HG03558 (cell line): ENCODE results near the gene ELOF1.

Source experiments
- ATAC-seq: cut with Tn5 transposase; IDR thresholded peaks from one replicate; pipeline ENCODE4 v1.9.1; 2021; ENCODE audit warnings: moderate number of reproducible peaks; ENCODE audit not compliant: unreplicated experiment; ENCODE audit errors: extremely low read depth

Gene ELOF1

DNA sequence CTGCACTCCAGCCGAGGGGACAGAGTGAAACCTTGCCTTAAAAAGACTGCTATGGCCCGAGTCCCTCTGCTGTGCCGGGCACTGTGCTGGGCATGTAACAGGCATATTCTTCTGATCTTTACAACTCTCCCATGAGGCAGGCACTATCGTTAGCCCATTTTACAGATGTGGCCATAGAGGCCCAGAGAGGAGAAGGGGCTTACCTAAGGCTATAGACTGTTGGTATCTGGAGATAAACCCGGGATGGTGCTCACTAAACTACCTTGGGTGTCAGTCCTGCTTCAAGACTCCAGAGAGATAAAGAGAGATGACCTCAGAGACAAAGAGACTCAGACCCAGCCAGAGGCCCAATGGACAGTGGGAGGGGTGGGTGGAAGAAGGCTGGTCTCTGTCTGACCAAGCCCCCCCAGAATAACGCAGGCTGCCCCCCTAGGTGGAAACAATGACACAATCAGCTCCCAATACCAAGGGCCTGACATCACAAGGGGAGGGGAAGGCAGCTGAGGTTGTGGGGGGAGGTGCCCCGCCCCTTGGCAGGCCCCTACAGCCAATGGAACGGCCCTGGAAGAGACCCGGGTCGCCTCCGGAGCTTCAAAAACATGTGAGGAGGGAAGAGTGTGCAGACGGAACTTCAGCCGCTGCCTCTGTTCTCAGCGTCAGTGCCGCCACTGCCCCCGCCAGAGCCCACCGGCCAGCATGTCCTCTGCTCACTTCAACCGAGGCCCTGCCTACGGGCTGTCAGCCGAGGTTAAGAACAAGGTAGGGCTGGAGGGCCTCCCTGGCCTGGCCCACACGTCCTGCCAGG, 20.6 kb downstream of the ELOF1 start, which contains the start of gene CNN1:
CNN1 (plus strand) TSS at position 620 of the 805 bp plus-strand sequence; CDS start at position 697, 77 bp downstream.
- ATAC-seq: no peak

DNA sequence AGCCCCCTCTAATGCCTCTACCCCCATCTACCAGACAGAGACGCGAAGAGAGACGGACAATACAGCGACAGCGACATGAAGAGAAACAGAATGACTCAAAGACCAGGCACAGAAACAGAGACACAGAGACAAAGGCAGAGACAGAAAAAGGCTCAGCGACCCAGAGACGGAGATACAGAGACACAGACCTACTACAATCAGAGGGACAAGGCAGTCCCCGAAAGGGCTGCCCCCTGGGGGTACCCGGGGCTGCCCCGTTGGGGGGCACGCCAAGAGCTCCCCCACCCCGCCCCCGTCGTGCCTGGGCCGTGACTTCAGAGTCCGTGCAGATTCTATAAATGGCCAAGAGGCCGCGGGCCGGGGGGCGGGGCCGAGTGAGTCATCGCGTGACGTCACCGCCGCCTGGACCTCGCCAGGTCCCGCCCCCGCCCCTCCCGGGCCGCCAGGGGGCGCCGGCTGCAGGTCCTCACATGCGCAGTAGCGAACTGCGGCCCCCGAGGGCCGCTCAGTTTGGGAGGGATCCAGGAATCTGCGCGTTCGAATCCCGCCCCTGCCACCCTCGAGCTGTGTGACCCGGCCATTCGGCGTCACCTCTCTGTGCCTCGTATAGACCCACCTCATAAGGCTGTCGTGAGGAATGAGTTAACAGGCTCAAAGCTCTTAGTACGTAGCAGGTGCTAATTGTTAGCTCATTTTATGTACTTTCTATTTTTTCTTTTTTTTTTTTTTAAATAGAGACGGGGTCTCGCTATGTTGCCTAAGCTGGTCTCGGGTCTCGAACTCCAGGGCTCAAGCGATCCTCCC, 23.0 kb downstream of the ELOF1 start:
- ATAC-seq: no peak

DNA sequence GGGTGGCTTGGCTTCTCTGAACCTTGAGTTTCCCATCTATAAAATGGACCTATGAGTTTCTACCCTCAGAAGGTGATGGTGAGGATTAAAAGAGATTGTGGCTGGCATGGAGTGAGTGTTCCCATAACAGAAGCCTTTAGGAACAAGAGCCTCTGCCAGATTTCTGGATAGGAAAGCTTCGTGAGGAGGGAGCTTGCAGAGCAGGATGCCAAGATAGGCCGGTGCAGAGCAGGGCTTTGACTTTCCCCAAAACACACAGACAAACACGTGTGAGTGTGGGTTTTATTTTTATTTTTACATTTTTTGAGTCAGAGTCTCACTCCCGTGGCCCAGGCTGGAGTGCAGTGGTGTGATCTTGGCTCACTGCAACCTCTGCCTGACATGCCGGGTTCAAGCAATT, 24.1 kb downstream of the ELOF1 start:
- ATAC-seq: no peak

DNA sequence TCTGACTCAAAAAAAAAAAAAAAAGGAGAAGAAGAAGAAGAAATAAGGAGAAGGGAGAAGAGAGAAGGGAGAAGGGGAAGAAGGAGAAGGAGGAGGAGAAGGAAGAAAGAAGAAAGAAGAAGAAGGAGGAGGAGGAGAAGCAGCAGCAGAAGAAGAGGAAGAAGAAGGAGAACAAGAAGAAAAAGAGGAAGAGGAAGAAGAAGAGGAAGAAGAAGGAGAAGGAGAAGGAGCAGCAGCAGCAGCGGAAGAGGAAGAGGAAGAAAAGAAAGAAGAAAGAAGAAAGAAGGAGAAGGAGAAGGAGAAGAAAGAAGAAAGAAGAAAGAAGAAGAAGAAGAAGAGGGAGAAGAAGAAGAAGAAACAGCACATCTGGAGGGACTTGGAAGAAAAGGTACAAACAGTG, 24.5 kb downstream of the ELOF1 start:
- ATAC-seq: no peak

DNA sequence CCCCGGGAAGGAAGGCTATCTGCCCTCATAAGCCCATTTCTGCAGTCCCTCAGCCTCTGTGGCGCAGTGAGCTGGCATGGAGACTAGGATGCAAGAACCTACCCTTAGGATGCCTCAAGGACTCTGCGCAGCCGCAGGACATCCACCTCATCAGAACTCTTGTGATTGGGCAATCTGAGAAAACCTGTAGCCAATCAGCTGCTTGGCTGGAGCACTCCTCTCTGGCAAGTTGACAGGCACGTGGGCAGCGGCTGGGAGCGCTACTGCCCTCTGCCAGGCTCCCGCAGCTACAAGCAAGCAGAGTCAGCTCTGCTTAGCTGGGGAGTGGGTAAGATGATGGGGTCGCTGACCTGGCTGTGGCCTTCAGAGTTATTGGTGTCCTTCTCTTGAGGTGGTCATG, 28.6 kb downstream of the ELOF1 start:
- no peak for ATAC-seq

DNA sequence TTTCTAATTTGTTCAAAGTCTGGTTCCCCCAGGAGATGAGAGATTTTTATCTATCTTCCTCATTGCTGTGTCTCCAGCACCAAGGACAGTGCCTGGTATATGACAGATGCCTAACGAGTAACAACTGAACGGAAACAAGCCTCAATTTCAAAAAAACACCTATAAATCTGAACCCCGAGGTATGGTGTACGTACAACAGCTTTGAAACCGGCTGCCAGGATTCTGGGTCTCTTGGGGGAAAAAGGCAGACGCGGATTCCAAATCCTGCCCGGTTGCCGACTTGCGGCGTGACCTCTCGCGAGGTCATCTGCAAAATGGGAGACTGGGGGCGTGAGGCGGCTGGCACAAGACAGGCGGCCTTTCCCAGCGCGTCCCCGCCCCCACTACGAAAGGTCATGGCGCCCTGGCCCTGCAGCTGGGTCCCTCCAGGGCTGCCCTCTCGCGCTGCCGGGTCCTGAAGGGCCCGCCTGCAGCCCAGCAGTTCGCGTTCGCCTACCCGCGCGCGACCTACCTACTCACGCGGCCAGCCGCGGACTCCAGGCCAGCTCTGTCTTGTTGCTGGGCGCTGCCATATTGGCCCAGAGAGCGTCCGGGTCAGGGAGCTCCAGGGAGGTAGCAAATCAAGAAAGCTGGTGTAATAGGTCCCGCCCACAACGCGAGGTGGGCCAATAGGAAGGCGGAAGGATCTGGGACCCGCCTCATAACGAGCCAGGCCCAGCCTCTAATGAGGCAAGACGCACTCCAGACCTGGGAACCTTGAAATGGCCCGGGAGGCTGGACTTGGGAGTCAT, 30.3 kb downstream of the ELOF1 start, which contains the start of gene ECSIT:
ECSIT (minus strand) TSS at position 584 of the 791 bp plus-strand sequence. CDS start 9,964 bp downstream, outside the sequence.
- ATAC-seq: peak; percentile 74

DNA sequence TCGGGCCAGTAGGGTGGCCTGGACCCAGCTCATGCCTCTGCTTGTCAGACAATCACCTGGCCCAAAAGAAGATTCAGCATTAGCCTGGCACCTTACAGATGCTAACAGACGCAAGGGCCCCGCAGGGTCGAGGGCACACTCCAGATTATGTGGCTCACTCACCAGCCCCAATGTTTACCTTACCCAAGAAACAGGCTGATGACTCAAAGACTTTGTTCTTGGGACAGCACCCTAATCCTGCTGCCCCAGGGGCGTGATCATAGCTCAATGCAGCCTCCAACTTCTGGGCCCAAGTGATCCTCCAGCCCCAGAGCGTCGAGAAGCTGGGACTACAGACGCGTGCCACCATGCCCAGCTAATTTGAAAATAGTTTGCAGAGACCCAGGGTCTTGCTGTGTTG, 39.9 kb downstream of the ELOF1 start:
- ATAC-seq: no peak

DNA sequence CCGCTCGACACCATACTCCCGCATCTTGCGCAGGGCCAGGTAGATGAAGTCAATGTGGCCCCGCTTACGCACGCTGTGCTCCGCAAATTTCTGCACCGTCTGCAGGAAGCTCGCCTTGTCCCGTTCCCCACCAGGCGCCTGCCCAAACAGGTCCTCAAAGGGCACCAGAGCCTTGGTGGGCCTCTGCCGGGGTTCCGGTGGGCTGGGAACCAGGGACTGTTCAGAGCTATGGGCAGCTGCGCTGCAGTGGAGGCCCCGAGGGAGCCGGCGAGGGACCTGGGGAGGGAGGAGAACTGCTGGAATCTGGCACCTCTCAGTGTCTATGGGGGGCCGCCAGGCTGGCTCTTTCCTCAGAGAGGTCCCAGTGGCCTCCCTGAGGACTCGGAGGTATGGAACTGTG, 45.1 kb downstream of the ELOF1 start:
- ATAC-seq: no peak

DNA sequence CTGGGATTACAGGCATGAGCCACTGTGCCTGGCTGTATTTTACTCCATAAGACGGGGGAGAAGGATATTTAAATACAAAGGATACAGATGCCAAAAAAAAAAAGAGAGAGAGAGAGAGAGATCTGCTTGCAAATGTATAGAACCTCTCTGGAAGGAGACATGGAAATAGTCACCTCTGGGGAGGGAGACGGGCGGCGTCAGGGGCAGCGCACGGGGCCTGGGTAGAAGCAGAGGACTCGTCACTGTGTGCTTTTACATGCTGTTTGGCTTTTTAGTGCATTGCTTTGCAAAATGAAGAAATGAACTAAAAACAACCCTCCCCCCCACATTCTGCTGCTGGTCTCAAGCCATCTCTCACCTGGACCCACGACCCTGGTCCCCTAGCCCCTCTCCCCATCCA, 48.6 kb downstream of the ELOF1 start:
- no peak for ATAC-seq

DNA sequence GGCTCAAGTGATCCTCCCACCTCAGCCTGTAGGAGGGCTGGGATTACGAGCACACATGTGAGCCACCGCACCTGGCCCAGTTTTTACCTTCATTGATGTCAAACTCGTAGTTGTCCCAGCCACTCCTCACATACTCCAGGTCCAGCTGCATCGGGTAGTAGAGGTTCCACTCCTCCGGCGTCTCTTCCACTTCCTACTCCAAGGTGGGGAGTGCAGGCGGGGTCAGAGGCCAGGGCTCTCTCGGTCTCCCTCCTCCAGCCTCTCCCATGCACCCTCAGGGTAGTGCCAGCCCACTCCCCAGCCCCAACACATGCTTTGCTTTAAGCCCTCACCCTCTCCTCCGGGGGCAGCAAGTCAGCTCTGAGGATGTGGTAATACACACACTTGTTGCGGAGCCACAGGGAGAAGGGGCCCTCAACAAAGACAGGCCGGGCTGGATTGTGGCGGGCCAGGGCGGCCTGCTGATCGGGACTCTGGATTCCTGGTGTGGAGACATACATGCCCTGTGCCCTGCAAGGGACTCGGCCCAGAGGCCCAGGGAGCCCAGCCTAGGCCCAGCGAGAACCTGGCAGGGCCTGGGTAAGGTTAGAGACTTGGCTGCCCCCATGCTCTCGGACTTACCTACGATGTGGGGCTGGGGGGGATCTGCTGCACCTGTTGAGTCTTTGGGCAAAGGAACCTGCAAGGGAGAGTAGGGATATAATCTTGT, 51.5 kb downstream of the ELOF1 start:
- no peak for ATAC-seq

DNA sequence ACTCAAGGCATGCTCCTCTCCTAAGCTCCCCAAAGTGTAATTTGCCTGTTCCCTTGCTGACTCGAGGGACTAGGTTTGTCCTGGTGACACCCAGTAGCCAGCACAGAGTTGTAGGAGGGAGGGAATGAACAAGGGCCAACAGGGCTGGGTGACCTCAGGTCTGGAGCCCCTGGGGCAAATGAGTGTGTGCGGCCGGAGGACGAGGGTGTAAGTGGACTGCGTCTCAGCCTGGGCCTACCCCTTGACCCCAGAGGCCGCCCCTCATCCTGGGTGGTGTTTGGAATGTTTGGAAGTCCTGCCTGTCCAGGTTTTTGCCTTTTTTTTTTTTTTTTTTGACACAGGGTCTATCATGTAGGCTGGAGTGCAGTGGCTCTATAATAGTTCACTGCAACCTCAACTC, 52.1 kb downstream of the ELOF1 start:
- no peak for ATAC-seq

DNA sequence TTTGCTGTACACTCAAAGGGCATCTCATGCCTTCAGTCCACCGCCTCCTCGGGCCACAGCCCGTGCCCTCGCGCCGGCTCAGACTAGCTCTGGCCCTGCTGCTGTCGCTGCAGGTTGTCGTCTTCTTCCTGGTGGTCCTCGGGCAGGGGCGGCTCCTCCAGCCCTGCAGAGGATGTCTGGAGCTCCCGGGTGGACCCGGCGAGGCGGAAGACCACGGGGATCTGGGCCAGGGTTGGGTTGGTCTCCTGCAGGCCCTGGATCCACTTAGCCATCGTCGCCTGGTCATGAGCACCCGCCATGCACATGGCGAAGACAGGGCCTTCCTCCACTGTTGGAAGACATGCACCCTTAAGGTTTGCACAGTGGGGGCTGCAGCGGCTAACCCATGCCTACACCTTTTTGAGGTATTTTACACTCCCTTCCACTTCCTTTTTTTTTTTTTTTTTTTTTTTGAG, 52.9 kb downstream of the ELOF1 start:
- ATAC-seq: peak; percentile 7

DNA sequence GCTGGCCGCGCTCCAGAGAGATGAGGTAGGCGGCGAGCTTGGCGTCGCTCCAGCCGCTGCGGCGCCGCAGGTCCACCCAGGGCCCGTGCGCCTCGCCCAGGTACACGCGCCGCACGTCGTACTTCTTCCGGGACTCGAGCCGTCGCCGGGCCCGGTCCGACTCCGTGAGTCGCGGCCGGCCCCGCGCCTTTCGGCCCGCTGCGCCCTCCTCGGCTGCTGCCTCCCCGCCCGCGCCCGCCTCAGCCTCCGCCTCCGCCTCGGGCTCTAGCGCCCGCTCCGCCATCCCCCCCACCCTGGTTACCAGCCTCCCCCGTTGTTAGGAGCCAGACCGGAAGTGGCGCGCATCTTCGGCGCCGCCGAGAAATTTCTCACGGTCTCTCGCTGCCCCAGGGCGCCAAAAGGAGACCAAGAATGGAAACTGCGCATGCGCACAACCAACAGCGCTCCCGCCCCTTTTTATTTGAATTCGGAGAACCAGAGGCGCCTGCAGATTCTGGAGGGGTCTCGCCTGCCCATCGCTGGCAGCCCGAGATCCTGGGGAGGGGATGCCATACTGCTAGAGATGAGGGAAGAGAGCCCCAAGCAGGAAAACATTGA, 53.4 kb downstream of the ELOF1 start, which contains the start of gene ZNF653:
ZNF653 (minus strand) TSS at position 336 of the 597 bp plus-strand sequence; CDS start at position 283, 53 bp downstream.
- ATAC-seq: peak; percentile 29

DNA sequence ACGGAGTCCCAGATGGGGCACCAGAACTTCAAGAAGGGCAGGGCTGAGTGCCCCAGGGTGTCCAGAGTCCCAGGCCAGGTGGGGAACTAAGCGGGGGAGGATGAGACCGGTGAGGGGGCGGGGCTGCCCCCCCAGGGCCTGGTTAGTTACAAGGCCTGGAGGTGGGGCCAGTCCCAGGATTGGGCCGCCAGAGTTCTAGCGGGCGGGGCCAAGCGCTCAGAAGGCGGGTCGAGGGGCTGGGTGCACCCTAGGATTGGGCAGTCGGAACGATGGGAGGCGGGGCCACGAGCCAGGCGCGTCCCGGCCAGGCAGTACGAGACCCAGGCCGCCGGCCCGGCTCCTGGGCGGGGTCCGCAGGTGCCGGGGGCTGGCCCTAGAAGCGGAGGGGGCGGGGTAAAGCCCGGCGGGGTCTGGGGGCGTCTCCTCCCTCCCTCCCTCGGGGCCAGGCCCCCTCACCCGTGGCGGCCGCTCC, 54.0 kb downstream of the ELOF1 start:
- peak; percentile 70 for ATAC-seq

DNA sequence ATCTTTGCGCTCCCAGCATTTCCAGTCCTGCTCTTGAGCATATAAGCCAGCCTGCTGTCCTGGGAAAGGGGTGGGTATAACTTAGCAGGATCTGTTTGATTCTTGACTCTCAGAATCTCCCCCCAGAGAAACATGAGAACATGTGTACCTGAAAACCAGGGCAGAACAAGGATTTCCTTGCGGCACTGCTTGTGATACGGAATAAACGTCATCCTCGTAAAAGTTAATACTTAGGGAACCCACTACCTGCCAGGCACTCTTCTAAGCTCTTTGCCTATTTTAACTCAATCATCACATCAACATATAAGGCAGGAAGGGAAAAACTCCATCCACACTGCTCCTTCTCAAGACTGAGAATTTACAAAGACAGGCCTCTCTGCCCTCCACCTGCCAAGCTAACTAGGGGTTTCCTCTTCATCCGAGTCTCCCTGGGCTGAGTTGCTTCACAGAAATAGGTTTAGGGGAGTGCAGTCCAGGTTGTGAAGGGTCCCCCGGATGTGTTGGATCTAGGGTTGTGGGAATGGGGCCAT, 54.5 kb downstream of the ELOF1 start:
- no peak for ATAC-seq
